Measurements from ENCODE around the gene TUBGCP6.
"Not testable (repeated sequence)": the region's sequence is repeated elsewhere in the genome, so short reads cannot be mapped to it uniquely, and the experiment has no call there.

Gene TUBGCP6

DNA sequence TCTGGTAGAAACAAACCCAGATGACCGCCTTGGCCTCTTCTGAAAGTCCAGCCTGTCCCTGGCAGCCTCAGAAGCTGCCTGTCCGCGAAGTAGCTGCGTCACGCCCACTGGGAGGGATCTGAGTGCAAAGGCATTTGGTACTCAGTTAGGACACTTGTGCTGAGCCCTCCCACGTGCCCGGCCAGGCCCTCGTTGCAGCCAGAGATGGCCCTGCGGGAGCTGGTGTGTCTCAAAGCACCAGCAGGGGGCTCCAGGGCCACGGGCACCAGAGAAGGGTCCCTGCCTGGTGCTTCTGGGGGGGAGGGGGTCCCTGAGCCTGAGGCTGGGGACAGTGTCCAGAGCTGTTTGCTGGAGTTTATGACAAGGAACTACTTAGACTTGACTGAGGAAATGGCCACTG is 38.2 kb downstream of the TUBGCP6 start:
- Histone ChIP-seq H3K4me1 (ENCODE audit: insufficient read depth, low read length) (peaks cover 19% of the 10 kb centered on the region), H3K27me3 (ENCODE audit: insufficient read depth, low read length, poor library complexity) (no peaks in the 10 kb centered on the region), H3K79me2 (ENCODE audit: insufficient read depth, low read length) (peaks cover 36% of the 10 kb centered on the region), H2AFZ (ENCODE audit: low read depth, low read length) (no peak overlapping the region), H3K4me2 (ENCODE audit: insufficient read depth, low read length) (no peak overlapping the region), H3K27ac (ENCODE audit: low read length) (no peak overlapping the region), H3K36me3 (ENCODE audit: insufficient read depth, low read length) (peaks cover 73% of the 10 kb centered on the region), H3K4me3 (ENCODE audit: low read depth in 1 of 2, low read length in 2 of 2) (no peak overlapping the region), H3K9me3 (ENCODE audit: insufficient read depth, low read length, severe bottlenecking) (no peaks in the 10 kb centered on the region), H3K9ac (ENCODE audit: low read depth, low read length) (no peak overlapping the region), H4K20me1 (ENCODE audit: insufficient read depth, low read length) (peaks cover 64% of the 10 kb centered on the region)
- DNase-seq (peak; percentile 33), ATAC-seq (ENCODE audit: insufficient read depth, low read depth) (peak; percentile 41; the same call in 1 of the 3 replicates)
- TF ChIP-seq CTCF (IDR thresholded peaks at IDR 0.05; ENCODE audit: borderline replicate concordance, extremely low read depth, low read length, poor library complexity, severe bottlenecking) = peak; percentile 54
- no peak for TF ChIP-seq EZH2 (IDR thresholded peaks at IDR 0.05; ENCODE audit: borderline replicate concordance, low read depth, low read length, severe bottlenecking)

GRCh38 chr22:50205781-50206569 is 38.8 kb downstream of the TUBGCP6 start:
- H2AFZ ChIP-seq (ENCODE audit: low read depth, low read length) = no peak overlapping the region
- H3K4me3 ChIP-seq (ENCODE audit: low read depth in 1 of 2, low read length in 2 of 2) = no peak overlapping the region
- H4K20me1 ChIP-seq (ENCODE audit: insufficient read depth, low read length) = peaks cover 59% of the 10 kb centered on the region
- H3K36me3 ChIP-seq (ENCODE audit: insufficient read depth, low read length) = peaks cover 68% of the 10 kb centered on the region
- TF ChIP-seq CTCF (IDR thresholded peaks at IDR 0.05; ENCODE audit: borderline replicate concordance, extremely low read depth, low read length, poor library complexity, severe bottlenecking) (no peak), EZH2 (IDR thresholded peaks at IDR 0.05; ENCODE audit: borderline replicate concordance, low read depth, low read length, severe bottlenecking) (no peak)
- no peak overlapping the region for H3K27ac ChIP-seq (ENCODE audit: low read length)
- ATAC-seq (ENCODE audit: insufficient read depth, low read depth) (no peak), DNase-seq (no peak)
- H3K9me3 ChIP-seq (ENCODE audit: insufficient read depth, low read length, severe bottlenecking) = no peaks in the 10 kb centered on the region
- H3K4me1 ChIP-seq (ENCODE audit: insufficient read depth, low read length) = peaks cover 20% of the 10 kb centered on the region
- H3K27me3 ChIP-seq (ENCODE audit: insufficient read depth, low read length, poor library complexity) = no peaks in the 10 kb centered on the region
- H3K79me2 ChIP-seq (ENCODE audit: insufficient read depth, low read length) = peaks cover 38% of the 10 kb centered on the region
- H3K9ac ChIP-seq (ENCODE audit: low read depth, low read length) = no peak overlapping the region
- H3K4me2 ChIP-seq (ENCODE audit: insufficient read depth, low read length) = no peak overlapping the region

- Histone ChIP-seq H3K79me2 (ENCODE audit: insufficient read depth, low read length) (peaks cover 37% of the 10 kb centered on the region), H3K36me3 (ENCODE audit: insufficient read depth, low read length) (peaks cover 58% of the 10 kb centered on the region), H3K4me1 (ENCODE audit: insufficient read depth, low read length) (peaks cover 24% of the 10 kb centered on the region), H4K20me1 (ENCODE audit: insufficient read depth, low read length) (peaks cover 50% of the 10 kb centered on the region)
- not testable (repeated sequence) for H3K9me3 ChIP-seq (ENCODE audit: insufficient read depth, low read length, severe bottlenecking); H3K27me3 ChIP-seq (ENCODE audit: insufficient read depth, low read length, poor library complexity); ATAC-seq (ENCODE audit: insufficient read depth, low read depth); H3K4me3 ChIP-seq (ENCODE audit: low read depth in 1 of 2, low read length in 2 of 2); H3K27ac ChIP-seq (ENCODE audit: low read length); DNase-seq; H2AFZ ChIP-seq (ENCODE audit: low read depth, low read length); H3K4me2 ChIP-seq (ENCODE audit: insufficient read depth, low read length); H3K9ac ChIP-seq (ENCODE audit: low read depth, low read length)
Observed at GRCh38 chr22:50204998-50205397, 39.8 kb downstream of the TUBGCP6 start.

GRCh38 chr22:50204571-50204970 is 40.3 kb downstream of the TUBGCP6 start:
- H3K4me2 ChIP-seq (ENCODE audit: insufficient read depth, low read length) = no peak overlapping the region
- no peak overlapping the region for H3K9ac ChIP-seq (ENCODE audit: low read depth, low read length)
- no peaks in the 10 kb centered on the region for H3K9me3 ChIP-seq (ENCODE audit: insufficient read depth, low read length, severe bottlenecking)
- ATAC-seq (ENCODE audit: insufficient read depth, low read depth) (no peak), DNase-seq (no peak)
- H4K20me1 ChIP-seq (ENCODE audit: insufficient read depth, low read length) = peaks cover 49% of the 10 kb centered on the region
- H3K4me3 ChIP-seq (ENCODE audit: low read depth in 1 of 2, low read length in 2 of 2) = no peak overlapping the region
- H3K27me3 ChIP-seq (ENCODE audit: insufficient read depth, low read length, poor library complexity) = no peaks in the 10 kb centered on the region
- peaks cover 57% of the 10 kb centered on the region for H3K36me3 ChIP-seq (ENCODE audit: insufficient read depth, low read length)
- no peak overlapping the region for H2AFZ ChIP-seq (ENCODE audit: low read depth, low read length)
- H3K79me2 ChIP-seq (ENCODE audit: insufficient read depth, low read length) = peaks cover 37% of the 10 kb centered on the region
- H3K4me1 ChIP-seq (ENCODE audit: insufficient read depth, low read length) = peaks cover 28% of the 10 kb centered on the region
- no peak overlapping the region for H3K27ac ChIP-seq (ENCODE audit: low read length)
- TF ChIP-seq EZH2 (IDR thresholded peaks at IDR 0.05; ENCODE audit: borderline replicate concordance, low read depth, low read length, severe bottlenecking) (no peak), CTCF (IDR thresholded peaks at IDR 0.05; ENCODE audit: borderline replicate concordance, extremely low read depth, low read length, poor library complexity, severe bottlenecking) (no peak)
